HG02571 (cell line): ENCODE measurements around the gene IGFN1.

Experiments used
- ATAC-seq: cut with Tn5 transposase; IDR thresholded peaks from one replicate; pipeline ENCODE4 v1.9.1; 2021; ENCODE audit warnings: mild to moderate bottlenecking, moderate library complexity; ENCODE audit not compliant: unreplicated experiment

The IGFN1 gene

DNA sequence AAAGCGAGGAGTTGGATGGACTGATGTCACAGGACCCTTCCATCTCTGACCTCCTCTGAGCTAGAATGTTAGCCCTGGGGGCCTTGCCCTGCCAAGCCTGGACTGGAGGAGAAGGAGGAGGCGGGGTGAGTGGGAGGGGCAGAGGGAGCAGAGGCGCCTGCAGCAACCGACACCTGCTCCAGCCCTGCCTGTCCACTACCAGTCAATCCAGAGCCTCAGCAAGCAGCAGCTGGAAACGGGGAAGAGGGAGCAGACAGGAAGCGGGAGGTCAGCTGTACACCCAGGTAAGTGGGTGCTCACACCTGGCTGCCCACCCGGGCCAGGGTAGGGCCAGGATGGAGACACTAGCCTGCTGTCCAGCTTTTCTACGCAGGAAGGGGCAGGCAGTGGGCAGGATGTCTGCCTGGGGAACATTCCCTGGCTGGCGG, at the start of gene IGFN1:
IGFN1 (plus strand) TSS at position 201 of the 428 bp plus-strand sequence. CDS start 2,470 bp downstream, outside the sequence.
- no peak for ATAC-seq

- no peak for ATAC-seq
Measured at GRCh38 chr1:201140941-201141260, 49.7 kb upstream of the IGFN1 start.

GRCh38 chr1:201141418-201141817, 49.2 kb upstream of the IGFN1 start:
- no peak for ATAC-seq

DNA sequence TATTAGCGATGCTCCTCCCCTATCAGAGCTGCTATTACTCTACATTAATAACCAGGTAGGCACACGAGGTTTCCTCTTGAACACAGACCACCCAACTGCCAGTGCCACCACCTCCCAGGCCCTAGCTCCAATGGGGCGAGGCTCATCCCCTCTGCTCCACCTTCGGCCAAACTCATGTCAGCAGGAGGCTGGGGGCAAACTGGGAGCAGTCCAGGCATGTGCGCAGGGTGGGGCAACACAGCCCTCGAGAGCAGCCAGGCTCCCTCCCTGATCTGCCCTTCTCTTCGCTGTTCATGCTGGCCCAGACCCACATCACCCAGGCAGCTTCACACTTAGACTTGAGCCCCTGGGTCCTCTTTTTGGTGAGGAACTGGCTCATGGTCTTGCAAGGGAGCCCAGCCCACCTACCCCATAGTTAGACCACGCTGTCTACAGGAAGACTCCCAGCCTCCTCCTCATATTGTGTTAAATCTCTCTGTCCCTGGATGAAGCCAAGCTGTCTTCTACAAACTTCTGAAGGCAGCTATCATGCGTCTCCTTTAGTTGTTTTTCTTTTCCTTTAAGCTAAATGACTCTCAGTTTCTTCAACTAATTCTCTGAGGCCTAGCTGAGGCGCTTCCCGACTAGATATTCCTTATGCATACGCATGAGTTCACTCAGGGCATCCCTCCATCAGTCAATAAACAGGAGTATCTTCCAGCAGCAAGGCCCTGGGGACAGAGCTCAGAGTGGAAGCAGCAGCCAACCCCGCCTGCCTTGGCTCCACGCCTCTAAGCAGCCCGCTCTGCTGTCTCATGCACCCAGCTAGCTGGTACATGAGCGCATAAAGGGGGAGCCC, 48.4 kb upstream of the IGFN1 start:
- ATAC-seq: no peak

DNA sequence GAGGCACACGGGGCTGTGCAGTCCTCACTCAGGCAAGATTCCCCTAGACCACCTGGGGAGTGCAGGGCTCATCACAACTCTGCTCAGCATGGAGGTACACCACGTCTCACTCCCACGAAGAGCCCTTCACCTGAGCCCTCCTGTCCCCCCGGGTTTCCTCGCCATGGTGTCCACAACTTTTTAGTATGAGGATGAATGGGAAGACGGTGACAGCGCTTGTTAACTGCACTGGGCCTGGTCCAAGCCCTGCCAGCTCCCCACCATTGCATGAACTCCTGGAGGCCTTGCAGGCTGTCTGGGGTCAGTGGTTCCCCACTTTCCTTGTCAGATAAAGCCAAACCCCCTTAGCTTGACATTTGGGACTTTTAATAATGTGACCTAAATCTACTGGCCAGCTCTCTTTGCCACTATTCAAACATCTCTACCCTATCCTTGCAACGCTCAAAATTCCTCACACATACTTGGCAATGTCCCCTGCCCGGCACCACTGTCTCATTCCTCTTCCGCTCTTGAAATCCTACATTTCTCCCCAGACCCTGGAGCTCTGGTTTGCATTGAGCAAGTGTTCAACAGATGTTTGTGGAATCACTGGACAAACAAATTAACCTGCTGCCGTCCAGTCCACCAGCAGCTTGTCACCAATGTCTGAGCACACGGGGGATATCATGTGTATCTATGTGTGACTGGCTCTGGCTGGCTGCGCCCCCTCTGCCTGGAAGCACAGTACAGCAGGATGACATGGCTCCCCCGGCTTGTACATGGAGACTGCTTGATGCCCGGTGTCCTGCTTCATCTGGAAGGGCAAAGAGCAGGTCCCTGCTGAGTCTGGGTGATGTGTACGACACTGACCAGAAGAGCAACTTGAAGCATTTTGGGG, 47.5 kb upstream of the IGFN1 start:
- ATAC-seq: no peak

DNA sequence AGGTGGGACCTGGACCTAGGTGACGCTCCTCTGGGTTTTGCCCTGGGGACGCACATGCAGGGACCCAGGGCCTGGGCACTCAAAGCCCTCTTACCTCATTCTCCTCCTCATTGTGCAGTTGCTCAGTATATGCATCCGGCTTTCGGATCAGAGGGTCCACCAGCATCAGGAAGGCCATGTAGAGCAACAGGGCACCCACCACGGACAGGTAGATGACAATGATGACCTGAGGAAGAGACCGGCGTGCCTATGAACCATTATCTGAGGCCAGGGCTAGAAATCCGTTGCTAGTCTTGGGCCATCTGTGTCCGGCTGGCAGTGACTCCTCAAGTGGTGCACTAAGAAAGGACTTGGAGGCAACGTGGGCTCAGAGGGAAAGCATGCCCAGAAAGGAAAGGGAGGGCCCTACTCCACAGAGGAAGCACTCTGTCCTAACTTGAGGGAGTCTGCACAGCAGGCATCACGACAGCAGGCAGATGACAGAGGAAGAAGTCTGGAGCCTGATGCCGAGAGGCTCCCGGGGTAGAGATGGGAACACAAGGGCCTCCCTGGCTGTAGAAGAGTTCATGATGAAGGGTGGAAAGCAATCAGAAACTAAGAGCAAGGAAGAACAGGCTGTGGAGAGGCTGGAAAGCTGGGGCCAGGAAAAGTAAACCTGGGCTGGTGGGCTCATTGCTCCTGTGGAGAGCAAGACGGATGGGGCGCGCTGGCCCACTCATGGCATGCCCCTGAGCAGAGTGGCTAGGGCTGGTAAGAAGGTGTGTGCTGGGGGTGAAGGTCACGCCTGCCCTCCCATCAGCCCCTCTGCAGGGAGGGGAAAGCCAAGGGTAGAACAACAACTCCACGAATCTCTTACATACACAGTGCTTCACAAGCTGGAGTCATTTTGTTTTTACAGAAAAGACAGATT, 46.6 kb upstream of the IGFN1 start:
- ATAC-seq: no peak

- no peak for ATAC-seq
Measured at GRCh38 chr1:201144701-201145100, 45.9 kb upstream of the IGFN1 start.

DNA sequence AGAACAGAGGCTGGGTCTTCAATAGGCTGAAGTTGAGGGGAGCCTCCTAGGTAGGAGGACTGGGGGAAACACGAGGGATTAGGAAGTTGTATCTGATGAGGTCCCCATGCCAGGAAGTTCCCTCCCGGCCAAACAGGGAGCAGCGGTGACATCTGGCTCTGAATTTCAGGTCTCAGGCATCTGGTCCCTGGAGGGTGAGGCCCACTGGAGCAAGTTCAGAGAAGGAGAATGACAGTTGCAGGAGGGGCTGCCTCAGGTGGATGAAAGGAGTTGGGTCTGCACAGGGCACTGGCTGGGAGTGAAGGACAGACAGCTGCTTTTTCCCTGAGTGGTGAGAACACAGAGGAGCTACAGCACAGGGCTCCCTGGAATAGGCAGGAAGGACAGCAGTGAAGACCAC, 45.5 kb upstream of the IGFN1 start:
- no peak for ATAC-seq

GRCh38 chr1:201145816-201146215, 44.8 kb upstream of the IGFN1 start:
- ATAC-seq: no peak

DNA sequence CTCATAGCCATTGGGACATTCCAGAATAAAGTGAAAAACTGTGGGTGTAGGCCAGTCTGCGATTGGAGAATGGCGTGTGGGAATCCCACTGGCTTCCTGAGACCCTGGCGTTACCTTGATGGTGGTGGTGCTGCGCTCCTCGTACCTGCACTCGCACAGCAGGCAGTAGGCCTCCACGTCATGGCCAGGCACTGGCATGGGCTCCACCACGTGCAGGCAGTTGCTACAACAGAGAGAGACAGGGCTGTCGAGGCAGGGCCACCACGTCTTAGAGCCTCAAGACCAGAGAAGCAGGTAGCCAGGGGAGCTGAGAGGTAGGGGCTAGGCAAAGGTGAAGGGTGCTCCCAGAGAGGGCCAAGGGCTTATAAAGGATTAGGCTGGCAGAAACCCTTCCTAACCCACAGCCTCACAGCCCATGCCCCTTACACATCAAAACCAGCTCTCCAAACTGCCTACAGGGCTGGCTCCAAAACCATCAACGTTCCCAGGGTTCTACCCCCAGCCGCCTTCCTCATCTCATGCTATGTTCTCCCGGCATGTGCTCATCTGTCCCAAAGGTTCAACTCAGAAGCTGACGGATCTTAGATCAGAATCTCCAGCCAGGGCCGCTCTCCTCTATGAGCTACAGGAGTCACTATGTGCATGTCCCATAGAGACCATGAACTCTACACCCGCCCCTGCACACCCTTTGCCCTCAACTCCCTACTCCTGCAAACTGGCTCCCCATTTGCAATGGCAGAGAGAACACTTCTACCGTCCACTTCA, 43.8 kb upstream of the IGFN1 start:
- ATAC-seq: no peak

DNA sequence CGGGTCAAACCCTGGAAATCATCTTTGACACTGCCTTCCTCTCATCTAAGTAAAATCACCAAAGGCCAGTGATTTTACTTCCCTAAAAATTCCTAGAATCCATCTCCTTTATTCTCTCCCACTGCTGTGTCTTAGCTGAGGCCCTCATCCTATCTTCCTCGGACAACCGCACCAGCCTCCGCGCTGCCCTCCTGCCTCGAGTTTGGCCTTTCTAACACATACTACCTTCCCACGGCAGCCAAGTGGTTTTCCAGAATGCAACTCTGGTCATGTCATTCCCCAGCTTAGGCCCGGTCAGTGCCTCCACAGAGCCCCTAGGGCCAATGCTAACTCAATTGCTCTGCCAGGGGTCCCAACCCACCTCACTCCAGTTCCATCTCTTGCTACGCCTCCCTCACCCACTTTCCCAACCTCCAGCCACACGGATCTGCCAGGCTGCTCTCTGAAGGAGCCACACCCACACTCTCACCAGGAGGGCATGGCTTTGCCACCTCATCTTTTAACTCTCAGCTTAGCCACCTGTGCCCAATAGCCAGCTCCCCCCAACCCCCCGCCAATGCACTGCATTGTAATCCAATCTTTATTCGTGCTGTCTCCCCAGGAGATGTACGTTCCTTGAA, 43.1 kb upstream of the IGFN1 start:
- no peak for ATAC-seq

DNA sequence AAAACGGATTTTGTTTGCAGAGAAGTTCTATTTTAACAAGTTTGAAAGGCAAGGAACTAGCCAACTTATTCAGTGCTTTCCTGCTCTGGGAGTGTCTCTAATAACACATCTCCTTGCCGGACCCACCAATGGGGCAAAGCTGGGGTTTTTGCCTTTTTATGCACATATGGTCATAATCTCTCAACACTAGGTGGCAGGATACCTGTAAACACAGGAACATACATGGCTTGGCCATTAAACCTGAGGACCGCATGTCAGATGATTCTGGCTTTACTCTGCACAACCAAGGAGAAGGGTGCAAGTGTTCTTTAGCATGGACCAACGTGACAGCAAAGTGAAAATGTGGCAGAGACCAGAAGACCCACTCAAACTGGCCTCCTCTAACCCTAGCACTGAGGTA, 41.2 kb upstream of the IGFN1 start:
- no peak for ATAC-seq

DNA sequence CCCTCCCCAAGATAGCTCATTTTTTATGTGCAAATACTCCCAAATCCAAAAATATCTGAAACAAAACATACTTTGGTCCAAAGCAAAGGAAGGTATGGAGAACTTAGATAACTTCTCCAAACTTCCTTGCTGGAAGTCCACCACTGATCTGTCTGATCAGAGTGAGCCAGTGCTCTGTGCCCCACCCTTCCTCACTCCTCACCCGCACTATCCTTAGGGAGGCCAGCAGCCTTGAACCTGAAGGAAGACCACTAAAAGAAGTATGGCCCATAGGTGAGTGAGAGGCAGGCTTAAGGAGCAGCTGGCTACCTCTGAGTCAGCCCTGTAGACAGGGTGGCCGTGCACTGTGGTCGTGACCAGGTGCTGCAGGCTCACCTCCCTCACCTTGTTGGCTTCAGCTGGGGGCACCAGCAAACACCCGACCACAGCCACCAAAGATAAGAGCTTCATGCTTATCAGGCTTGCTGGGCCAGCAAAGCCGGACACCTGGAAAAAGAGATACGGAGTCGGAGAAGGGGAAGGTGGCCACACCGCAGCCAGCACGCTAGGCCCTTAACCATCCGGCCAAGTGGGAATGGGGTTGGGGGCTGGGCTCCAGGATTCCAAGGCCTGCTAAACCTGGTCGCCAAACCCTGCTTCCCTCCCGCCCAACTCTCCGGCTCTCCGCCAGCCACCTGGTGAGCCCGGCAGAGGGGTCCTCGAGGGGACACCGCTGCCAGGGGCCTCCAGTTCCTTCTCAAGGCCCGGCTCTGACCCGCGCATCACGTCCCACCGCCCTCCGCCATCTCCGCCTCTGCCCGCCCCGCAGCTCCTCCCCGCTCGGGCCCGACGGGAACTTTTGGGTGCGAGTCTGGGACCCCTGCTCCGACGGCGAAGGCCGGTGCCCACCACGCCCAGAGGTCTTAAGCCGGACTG, 36.9 kb upstream of the IGFN1 start:
- peak; percentile 70 for ATAC-seq

- ATAC-seq: peak; percentile 98
Measured at GRCh38 chr1:201154389-201155165, 36.0 kb upstream of the IGFN1 start, which contains the start of gene TMEM9. TSS of gene TMEM9 (minus strand) at chr1:201154474. CDS start at chr1:201153923, 551 bp downstream.

DNA sequence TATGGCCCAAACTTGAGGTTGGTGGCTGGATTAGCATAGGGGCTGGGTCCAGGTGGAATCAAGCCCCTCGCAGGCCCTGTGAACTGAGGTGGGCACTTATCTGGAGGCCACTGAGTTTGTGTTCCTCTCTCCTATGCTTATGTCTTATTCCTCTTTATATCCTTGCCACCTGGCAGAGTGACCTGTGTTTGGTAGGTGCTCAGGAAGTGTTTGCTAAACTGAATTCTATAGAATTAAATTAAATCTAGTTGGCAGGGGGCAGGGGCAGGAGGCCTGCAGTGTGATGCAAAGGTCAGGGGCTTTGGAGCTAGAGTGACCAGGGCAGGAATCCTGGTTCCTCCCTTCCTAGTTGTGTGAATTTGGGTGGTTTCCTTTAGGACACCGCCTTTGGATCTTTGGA, 35.3 kb upstream of the IGFN1 start:
- ATAC-seq: no peak

DNA sequence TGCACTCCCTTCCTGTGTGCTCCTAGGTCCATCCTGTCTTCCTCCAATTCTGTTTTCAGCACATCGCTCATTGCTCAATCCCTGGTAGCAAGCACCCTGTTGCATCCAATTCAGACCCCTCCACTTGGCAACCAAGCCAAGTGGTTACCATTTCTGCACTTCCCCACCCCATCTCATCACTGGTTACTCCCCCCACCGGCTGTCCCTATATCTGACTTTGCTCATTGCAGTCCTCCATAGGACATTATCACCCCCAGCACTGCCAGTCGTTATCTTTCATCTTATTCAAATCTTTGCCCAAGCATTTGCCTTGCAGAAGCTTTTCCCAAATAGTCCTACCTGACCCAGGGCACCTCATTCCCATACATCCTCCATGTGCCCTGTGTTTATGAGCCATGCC, 34.3 kb upstream of the IGFN1 start:
- ATAC-seq: no peak

DNA sequence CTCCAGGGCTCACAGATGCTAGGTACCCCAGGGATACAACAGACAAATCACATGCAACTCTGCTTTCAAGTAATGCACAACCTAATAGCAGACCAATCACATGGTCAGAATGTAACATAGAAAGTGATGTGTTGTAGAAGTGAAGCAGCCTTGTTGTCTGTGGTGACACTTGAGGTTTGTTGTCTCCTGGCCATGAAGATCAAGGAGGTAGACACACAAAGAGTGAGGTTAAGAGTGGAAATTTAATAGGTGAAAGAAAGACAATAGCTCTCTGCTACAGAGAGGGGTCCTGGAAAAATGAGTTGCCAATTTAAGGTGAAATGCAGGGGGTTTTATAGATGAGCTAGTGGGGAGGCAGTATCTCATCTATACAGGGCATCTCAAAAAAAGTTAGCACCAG, 33.8 kb upstream of the IGFN1 start:
- ATAC-seq: no peak

GRCh38 chr1:201157949-201158348, 32.7 kb upstream of the IGFN1 start:
- ATAC-seq: no peak
